GM23338 (cell line): ENCODE data around the gene TRIM67. TPM values are rescaled to one million over a fixed set of nuclear protein-coding genes. Genes with fewer than 3 reads are reported as not detected.
A peak's percentile ranks its signal among the peaks of the same experiment; 100 is the strongest.

Experiments used
- ATAC-seq: fragments of 200-7000 bp; cut with Tn5 transposase; 3 replicates; pipeline ENCODE4 v1.9.1; 2020
- DNase-seq: peaks from one replicate; pipeline ENCODE4 v3.0.0-alpha.2; 2015; ENCODE audit warnings: low spot score
- H2AFZ ChIP-seq: fragments of 200-600 bp; sonication (generic); 2 replicates; pipeline ENCODE4 v1.8.0; 2016; ENCODE audit warnings: antibody characterized with exemption, mild to moderate bottlenecking, moderate library complexity
- H3F3A ChIP-seq: fragments of 200-600 bp; sonication (generic); replicated peaks from 2 replicates; pipeline ENCODE4 v1.8.0; 2017; ENCODE audit warnings: antibody characterized with exemption, mixed run types, low read depth
- H3K27ac ChIP-seq: fragments of 200-600 bp; sonication (generic); 2 replicates; pipeline ENCODE4 v1.6.1; 2016; ENCODE audit warnings: low read depth
- H3K27me3 ChIP-seq: fragments of 200-600 bp; sonication (generic); 2 replicates; pipeline ENCODE4 v1.8.0; 2016; ENCODE audit warnings: mild to moderate bottlenecking, mixed run types, moderate library complexity; ENCODE audit not compliant: insufficient read depth
- H3K36me3 ChIP-seq: fragments of 200-600 bp; sonication (generic); 2 replicates; pipeline ENCODE4 v1.8.0; 2016; ENCODE audit warnings: mild to moderate bottlenecking; ENCODE audit not compliant: insufficient read depth
- H3K4me1 ChIP-seq: fragments of 200-600 bp; sonication (generic); 2 replicates; pipeline ENCODE4 v1.8.0; 2016; ENCODE audit warnings: mild to moderate bottlenecking, moderate library complexity; ENCODE audit not compliant: insufficient read depth
- H3K4me2 ChIP-seq: fragments of 200-600 bp; sonication (generic); 2 replicates; pipeline ENCODE4 v1.7.1; 2017; ENCODE audit warnings: mixed run types
- H3K4me3 ChIP-seq: fragments of 200-600 bp; sonication (generic); 2 replicates; pipeline ENCODE4 v1.6.1; 2016; ENCODE audit warnings: mixed run types
- H3K79me2 ChIP-seq: fragments of 200-600 bp; sonication (generic); replicated peaks from 2 replicates; pipeline ENCODE4 v1.8.0; 2017; ENCODE audit warnings: mild to moderate bottlenecking; ENCODE audit not compliant: insufficient read depth
- H3K9me2 ChIP-seq: fragments of 200-600 bp; sonication (generic); 2 replicates; pipeline ENCODE4 v1.8.0; 2017; ENCODE audit not compliant: insufficient read depth
- H4K20me1 ChIP-seq: fragments of 200-600 bp; sonication (generic); replicated peaks from 2 replicates; pipeline ENCODE4 v1.8.0; 2017; ENCODE audit warnings: mild to moderate bottlenecking; ENCODE audit not compliant: insufficient read depth
- H3K27ac Mint-ChIP-seq: 2 replicates; pipeline ENCODE4 v1.8.0; 2020; ENCODE audit warnings: inconsistent platforms, mild to moderate bottlenecking, moderate library complexity, mixed read lengths
- H3K27me3 Mint-ChIP-seq: 3 replicates; pipeline ENCODE4 v1.8.0; 2022; ENCODE audit warnings: low read depth, mild to moderate bottlenecking, moderate library complexity, mixed read lengths, inconsistent platforms; ENCODE audit not compliant: insufficient read depth, poor library complexity
- H3K36me3 Mint-ChIP-seq: 3 replicates; pipeline ENCODE4 v1.8.0; 2021; ENCODE audit warnings: low read depth, mild to moderate bottlenecking, inconsistent platforms, moderate library complexity, mixed read lengths
- H3K4me1 Mint-ChIP-seq: 3 replicates; pipeline ENCODE4 v1.8.0; 2020; ENCODE audit warnings: mild to moderate bottlenecking, inconsistent platforms, mixed read lengths
- H3K4me3 Mint-ChIP-seq: 3 replicates; pipeline ENCODE4 v1.8.0; 2021; ENCODE audit warnings: moderate library complexity, mild to moderate bottlenecking, inconsistent platforms, mixed read lengths
- H3K9me3 Mint-ChIP-seq: 3 replicates; pipeline ENCODE4 v1.8.0; 2020; ENCODE audit warnings: moderate library complexity, mild to moderate bottlenecking, inconsistent platforms, mixed read lengths
- CREB1 ChIP-seq: fragments of 250-450 bp; sonication (Bioruptor Pico); IDR thresholded peaks from 2 replicates; pipeline ENCODE4 v1.5.0; 2020; ENCODE audit warnings: low read depth, mild to moderate bottlenecking, moderate library complexity
- CTCF ChIP-seq, 2 experiments: fragments of 200-600 bp in 1 of 2; sonication (generic) in 1 of 2; conservative IDR thresholded peaks; 2 replicates each; pipeline versions ENCODE4 v1.5.1 to v1.6.1; 2016 to 2017; ENCODE audit warnings: antibody characterized with exemption in 2 of 2, low read depth in 2 of 2, mild to moderate bottlenecking in 2 of 2, moderate library complexity in 1 of 2
- ETS1 ChIP-seq: IDR thresholded peaks from 2 replicates; pipeline ENCODE4 v1.6.1; 2016; ENCODE audit warnings: antibody characterized with exemption
- EZH2 ChIP-seq: fragments of 200-600 bp; sonication (generic); IDR thresholded peaks from one replicate; pipeline ENCODE4 v1.8.0; 2017; ENCODE audit warnings: antibody characterized with exemption, mild to moderate bottlenecking, low read depth; ENCODE audit not compliant: unreplicated experiment
- EZH2phosphoT487 ChIP-seq: fragments of 200-600 bp; sonication (generic); IDR thresholded peaks from one replicate; pipeline ENCODE4 v1.8.1; 2018; ENCODE audit warnings: antibody characterized with exemption; ENCODE audit not compliant: unreplicated experiment
- JUNB ChIP-seq: IDR thresholded peaks from one replicate; pipeline ENCODE4 v1.6.1; 2016; ENCODE audit warnings: antibody characterized with exemption; ENCODE audit not compliant: unreplicated experiment
- NANOG ChIP-seq: IDR thresholded peaks from 2 replicates; pipeline ENCODE4 v1.6.1; 2016; ENCODE audit warnings: antibody characterized with exemption, borderline replicate concordance
- POLR2AphosphoS5 ChIP-seq: IDR thresholded peaks from 2 replicates; pipeline ENCODE4 v1.6.1; 2016; ENCODE audit warnings: antibody characterized with exemption, low read depth
- REST ChIP-seq: IDR thresholded peaks from one replicate; pipeline ENCODE4 v1.6.1; 2018; ENCODE audit warnings: antibody characterized with exemption; ENCODE audit not compliant: unreplicated experiment
- ZNF114 ChIP-seq: fragments of 250-450 bp; sonication (Bioruptor Pico); IDR thresholded peaks from 2 replicates; pipeline ENCODE4 v1.5.0; 2020; ENCODE audit warnings: mild to moderate bottlenecking, moderate library complexity
- ZNF331 ChIP-seq: fragments of 250-450 bp; sonication (Bioruptor Pico); IDR thresholded peaks from 2 replicates; pipeline ENCODE4 v1.5.0; 2020; ENCODE audit warnings: low read depth, mild to moderate bottlenecking, moderate library complexity
- ZNF462 ChIP-seq: fragments of 250-450 bp; sonication (Bioruptor Pico); IDR thresholded peaks from 2 replicates; pipeline ENCODE4 v1.5.0; 2020; ENCODE audit warnings: mild to moderate bottlenecking, moderate library complexity
- polyA plus RNA-seq: library from polyadenylated mRNA; unstranded; fragments of >200 nt; fragmentation: Nextera tagmentation; extraction: Ambion mirVana; gene quantifications from 2 replicates; pipeline ENCODE4 v1.2.1, GENCODE V29; 2016
- total RNA-seq: library from RNA; depleted of rRNA; stranded (reverse); fragments of >200 nt; shearing (Covaris generic); gene quantifications from 2 replicates; pipeline ENCODE4 v1.2.3, GENCODE V29; 2014

TRIM67 gene
- total and polyA plus RNA-seq, 2 experiments from 2014 or later: 0.03 TPM; not detected in 1

- no peak for TF ChIP-seq EZH2
Observed at GRCh38 chr1:231192620-231193163, 30.8 kb downstream of the TRIM67 start (continued).

- Mint-ChIP-seq H3K36me3 (peaks cover 3% of the 10 kb centered on the region; the same call in 1 of the 3 replicates), H3K9me3 (peaks cover 11% of the 10 kb centered on the region; the same call in 1 of the 3 replicates), H3K4me3 (no peak overlapping the region), H3K4me1 (peaks cover 3% of the 10 kb centered on the region; the same call in 2 of the 3 replicates), H3K27me3 (peaks cover 9% of the 10 kb centered on the region), H3K27ac (no peak overlapping the region)
- no peaks in the 10 kb centered on the region for H3K36me3 ChIP-seq
- ATAC-seq (peak; percentile 68), DNase-seq (no peak)
- H4K20me1 ChIP-seq: no peaks in the 10 kb centered on the region
- H2AFZ ChIP-seq: no peak overlapping the region
- no peaks in the 10 kb centered on the region for H3K9me2 ChIP-seq
- no peak overlapping the region for H3K27ac ChIP-seq
- H3F3A ChIP-seq: no peaks in the 10 kb centered on the region
- no peak overlapping the region for H3K4me2 ChIP-seq
- no peaks in the 10 kb centered on the region for H3K4me1 ChIP-seq
- no peak overlapping the region for H3K4me3 ChIP-seq
- TF ChIP-seq ZNF462 (no peak), ZNF331 (no peak), ETS1 (no peak), NANOG (no peak), EZH2 (no peak), ZNF114 (CRISPR knock-in tag) (no peak), CTCF (conservative IDR thresholded peaks at IDR 0.05; ENCODE audit: low read depth in 2 of 2) (no peak), CREB1 (no peak), JUNB (no peak), POLR2AphosphoS5 (no peak), REST (no peak), EZH2phosphoT487 (no peak)
- H3K27me3 ChIP-seq: no peaks in the 10 kb centered on the region
- H3K79me2 ChIP-seq: no peaks in the 10 kb centered on the region
Observed at GRCh38 chr1:231193710-231194340, 32.0 kb downstream of the TRIM67 start.
